HG02885 (cell line): ENCODE results near the gene ZNF600.
"Not testable (repeated sequence)": the region's sequence is repeated elsewhere in the genome, so short reads cannot be mapped to it uniquely, and the experiment has no call there.

ENCODE experiments used
- ATAC-seq: cut with Tn5 transposase; IDR thresholded peaks from one replicate; pipeline ENCODE4 v1.9.1; 2021; ENCODE audit warnings: mild to moderate bottlenecking; ENCODE audit not compliant: unreplicated experiment, poor library complexity

ZNF600 gene

GRCh38 chr19:52742516-52742915, 44.1 kb downstream of the ZNF600 start:
- ATAC-seq = no peak

- ATAC-seq = no peak
These were observed 44.6 kb downstream of the ZNF600 start for GRCh38 chr19:52741951-52742485.

GRCh38 chr19:52741371-52741770, 45.2 kb downstream of the ZNF600 start:
- not testable (repeated sequence) for ATAC-seq

GRCh38 chr19:52739576-52739975, 47.0 kb downstream of the ZNF600 start:
- no peak for ATAC-seq

- no peak for ATAC-seq
These were observed 50.9 kb downstream of the ZNF600 start for GRCh38 chr19:52735734-52736133.

GRCh38 chr19:52734893-52735661, 51.5 kb downstream of the ZNF600 start, which contains the start of gene ZNF611:
ZNF611 (minus strand) TSS chr19:52735044; CDS start chr19:52715894, 19,150 bp downstream.
- peak; percentile 97 for ATAC-seq

- peak; percentile 26 for ATAC-seq
These were observed 52.2 kb downstream of the ZNF600 start for GRCh38 chr19:52734331-52734892.

GRCh38 chr19:52726051-52726450, 60.5 kb downstream of the ZNF600 start:
- ATAC-seq = not testable (repeated sequence)

GRCh38 chr19:52725528-52725961, 61.0 kb downstream of the ZNF600 start:
- ATAC-seq = no peak

DNA sequence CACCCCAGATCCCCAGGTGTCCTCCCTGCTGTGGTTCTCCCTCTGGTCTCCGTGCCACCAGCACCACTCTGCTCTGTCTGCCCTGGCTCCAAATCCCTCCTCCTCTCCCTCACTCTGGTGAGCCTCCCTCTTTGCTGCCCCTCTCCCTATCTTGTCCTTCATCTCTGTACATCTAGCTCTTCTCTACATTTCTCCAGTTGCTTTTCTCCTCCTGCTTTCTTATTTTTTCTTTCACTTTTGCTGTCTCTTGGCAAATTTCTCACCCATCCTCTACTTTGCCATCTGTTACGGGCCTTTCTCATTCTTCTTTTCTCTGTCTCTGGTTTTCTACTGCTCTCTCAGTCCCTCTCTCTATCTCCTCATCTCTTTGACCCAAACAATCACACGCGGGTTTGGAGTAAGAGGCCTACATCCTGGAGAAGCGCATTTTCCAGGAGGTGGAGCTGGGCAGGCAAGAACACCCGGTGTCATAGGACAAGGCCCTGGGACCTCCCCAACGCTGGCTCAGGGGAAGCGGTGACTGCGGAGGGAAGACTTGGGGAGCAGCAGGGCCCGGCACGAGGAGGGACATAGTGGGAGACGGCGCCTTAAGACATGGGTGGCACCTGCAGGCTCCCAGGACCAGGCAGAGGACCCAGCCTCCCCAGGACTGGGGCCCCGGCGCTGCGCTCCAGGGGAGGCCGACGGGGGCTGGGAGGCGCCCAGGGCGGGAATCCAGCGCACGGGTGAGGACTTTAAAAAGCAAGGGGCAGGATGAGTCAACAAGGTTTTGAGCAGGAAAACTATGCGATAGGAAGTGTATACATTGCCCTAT, 61.7 kb downstream of the ZNF600 start:
- ATAC-seq = no peak

GRCh38 chr19:52723907-52724598, 62.5 kb downstream of the ZNF600 start:
- ATAC-seq = not testable (repeated sequence)

DNA sequence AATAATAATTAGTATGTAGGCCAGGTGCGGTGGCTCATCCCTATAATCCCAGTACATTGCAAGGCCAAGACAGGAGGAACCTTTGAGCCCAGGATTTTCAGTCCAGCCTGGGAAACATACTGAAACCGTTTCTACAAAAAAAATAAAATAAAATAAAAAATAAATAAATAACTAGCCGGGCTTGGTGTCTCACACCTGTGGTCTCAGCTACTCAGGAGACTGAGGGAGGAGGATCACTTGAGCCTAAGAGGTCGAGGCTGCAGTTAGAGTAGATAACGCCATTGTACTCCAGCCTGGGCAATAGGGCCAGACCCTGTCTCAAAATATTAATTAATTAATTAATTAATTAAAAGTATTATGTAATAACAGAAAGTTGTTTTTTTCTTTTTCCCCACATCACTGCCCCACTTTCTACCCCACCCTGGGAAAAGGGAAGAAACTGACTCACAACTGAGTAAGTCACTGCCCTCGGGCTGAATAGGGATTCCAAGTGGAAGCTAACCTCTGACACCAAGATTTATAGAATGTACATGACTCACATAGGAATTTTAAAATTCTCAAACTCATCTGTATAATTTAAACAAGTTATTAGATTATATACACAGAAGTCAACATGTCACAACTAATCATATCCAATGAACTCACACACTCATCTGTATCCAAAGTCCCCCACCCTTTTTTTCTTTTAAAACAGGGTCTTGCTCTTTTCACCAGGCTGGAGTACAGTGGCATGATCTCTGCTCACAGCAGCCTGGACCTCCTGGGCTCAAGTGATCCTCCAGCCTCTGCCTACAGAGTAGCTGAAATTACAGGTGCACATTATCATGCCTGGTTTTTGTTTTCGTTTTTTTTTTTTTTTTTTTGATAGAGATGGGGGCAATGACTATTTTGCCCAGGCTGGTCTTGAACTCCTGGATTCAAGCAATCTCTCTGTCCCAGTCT, 64.3 kb downstream of the ZNF600 start:
- no peak for ATAC-seq

DNA sequence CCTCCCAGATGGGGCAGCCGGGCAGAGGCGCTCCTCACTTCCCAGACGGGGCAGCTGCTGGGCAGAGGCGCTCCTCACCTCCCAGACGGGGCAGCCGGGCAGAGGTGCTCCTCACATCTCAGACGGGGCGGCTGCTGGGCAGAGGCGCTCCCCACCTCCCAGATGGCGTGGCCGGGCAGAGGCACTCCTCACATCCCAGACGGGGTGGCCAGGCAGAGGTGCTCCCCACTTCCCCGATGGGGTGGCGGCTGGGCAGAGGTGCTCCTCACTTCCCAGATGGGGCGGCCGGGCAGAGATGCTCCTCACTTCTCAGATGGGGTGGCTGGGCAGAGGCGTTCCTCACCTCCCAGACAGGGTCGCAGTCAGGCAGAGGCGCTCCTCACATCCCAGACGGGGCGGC, 66.0 kb downstream of the ZNF600 start:
- not testable (repeated sequence) for ATAC-seq

- no peak for ATAC-seq
These were observed 70.1 kb downstream of the ZNF600 start for GRCh38 chr19:52716522-52716921.

DNA sequence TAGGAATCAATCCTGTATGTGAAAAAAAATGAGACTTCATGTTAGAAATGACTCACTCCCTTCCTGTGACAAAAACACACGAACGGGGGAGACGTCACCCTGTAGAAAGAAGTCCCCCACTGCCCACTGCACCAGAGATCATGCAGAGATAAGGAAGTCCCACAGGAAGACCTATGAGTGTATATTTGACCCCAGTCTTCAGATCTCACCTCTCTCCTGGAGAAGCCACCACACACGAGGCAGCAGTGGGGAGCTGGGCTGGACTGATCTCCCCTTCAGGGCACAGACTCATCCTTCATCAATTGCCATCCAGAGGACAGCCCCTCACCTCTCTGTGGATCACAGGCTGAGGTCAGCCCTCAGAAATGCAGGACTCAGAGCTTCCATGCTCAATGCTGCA, 70.7 kb downstream of the ZNF600 start:
- not testable (repeated sequence) for ATAC-seq

DNA sequence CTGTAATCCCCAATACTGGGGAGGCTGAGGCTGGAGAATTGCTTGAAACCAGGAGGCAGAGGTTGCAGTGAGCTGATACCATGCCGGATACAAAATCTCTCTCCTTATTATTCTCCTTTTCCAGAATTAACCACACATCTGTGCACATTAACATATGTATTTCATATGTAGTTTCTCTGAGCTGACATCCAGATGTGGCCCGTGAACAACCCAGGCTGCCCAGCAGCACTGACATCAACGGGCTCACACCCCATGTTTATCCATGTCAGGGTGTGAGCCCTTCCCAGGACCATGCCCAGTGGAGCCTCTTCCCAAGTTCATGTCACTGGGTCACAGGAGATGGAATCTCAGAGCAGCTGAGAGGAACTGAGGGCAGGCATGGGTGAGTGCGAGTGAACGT, 71.3 kb downstream of the ZNF600 start:
- ATAC-seq = not testable (repeated sequence)
